AG04450 (cell line): Measurements from ENCODE around the gene RAB3IP. TPM values are rescaled to one million over a fixed set of nuclear protein-coding genes. Genes with fewer than 3 reads are reported as not detected.
A peak's percentile ranks its signal among the peaks of the same experiment; 100 is the strongest.

ENCODE experiments used
- CTCF ChIA-PET: fragments of 300-600, 350-600 bp; formaldehyde crosslinking; extraction: SDS; loops from one replicate; lab custom pipeline; 2022; ENCODE audit warnings: antibody characterized with exemption, inconsistent platforms; lab: Charles Lee
- POLR2A ChIA-PET: fragments of 350-600 bp; formaldehyde crosslinking; extraction: SDS; loops from one replicate; lab custom pipeline; 2021; ENCODE audit warnings: antibody characterized with exemption, inconsistent platforms; lab: Yijun Ruan, JAX
- DNase-seq: peaks from one replicate; pipeline ENCODE4 v3.0.0-alpha.2; 2011; ENCODE audit warnings: low read depth, low spot score
- H3K27ac ChIP-seq: one replicate; pipeline ENCODE4 v1.5.1; 2012; ENCODE audit warnings: low read depth, low read length, control low read depth
- H3K27me3 ChIP-seq: one replicate; pipeline ENCODE4 v1.6.0; 2012; ENCODE audit warnings: low read length; ENCODE audit not compliant: control insufficient read depth, insufficient read depth
- H3K4me3 ChIP-seq: 2 replicates; pipeline ENCODE4 v1.5.1; 2011; ENCODE audit warnings: mild to moderate bottlenecking, low read depth, low read length, control low read depth
- H3K9me3 ChIP-seq: 2 replicates; pipeline ENCODE4 v1.5.1; 2012; ENCODE audit warnings: low read length; ENCODE audit not compliant: control insufficient read depth, insufficient read depth
- CTCF ChIP-seq: IDR thresholded peaks from 2 replicates; pipeline ENCODE4 v1.5.1; 2011; ENCODE audit warnings: low read depth, low read length, control low read depth, inconsistent platforms
- polyA plus RNA-seq: library from polyadenylated mRNA; depleted of rRNA; stranded (reverse); fragments of >200 nt; gene quantifications from 2 replicates; pipeline ENCODE4 v1.2.3, GENCODE V29; 2011

RAB3IP gene
- polyA plus RNA-seq, 1 experiment, result 3.1 TPM

DNA sequence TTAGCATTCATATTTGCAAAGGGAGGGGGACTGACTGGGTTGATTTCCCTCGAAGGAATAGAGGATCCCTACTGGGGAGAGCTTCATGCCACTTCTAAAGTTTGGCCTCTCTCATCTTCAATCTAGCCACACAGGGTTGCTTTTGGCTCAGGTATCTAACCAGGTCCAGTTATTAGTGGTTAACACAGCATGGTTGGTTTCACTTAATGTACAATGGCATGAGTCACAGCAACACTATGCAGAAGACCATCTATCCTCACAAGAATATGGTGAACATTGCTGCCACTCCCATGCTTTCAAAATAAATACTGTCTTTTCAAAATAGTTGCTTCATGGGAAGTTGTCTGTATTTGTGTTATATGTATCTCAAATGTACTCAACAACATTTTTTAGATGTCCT lies 6.6 kb upstream of the RAB3IP start:
- ChIA-PET POLR2A (no interaction called here), CTCF (interaction anchor here (0.6 kb wide), 1 partner anchor 375 kb away, joined by 4 read pairs; no protein-coding TSS in a partner anchor)
- Histone ChIP-seq H3K9me3 (no peaks in the 10 kb centered on the region), H3K27me3 (peaks cover 3% of the 10 kb centered on the region), H3K4me3 (no peak overlapping the region), H3K27ac (no peak overlapping the region)
- no peak for TF ChIP-seq CTCF
- DNase-seq, result no peak

DNA sequence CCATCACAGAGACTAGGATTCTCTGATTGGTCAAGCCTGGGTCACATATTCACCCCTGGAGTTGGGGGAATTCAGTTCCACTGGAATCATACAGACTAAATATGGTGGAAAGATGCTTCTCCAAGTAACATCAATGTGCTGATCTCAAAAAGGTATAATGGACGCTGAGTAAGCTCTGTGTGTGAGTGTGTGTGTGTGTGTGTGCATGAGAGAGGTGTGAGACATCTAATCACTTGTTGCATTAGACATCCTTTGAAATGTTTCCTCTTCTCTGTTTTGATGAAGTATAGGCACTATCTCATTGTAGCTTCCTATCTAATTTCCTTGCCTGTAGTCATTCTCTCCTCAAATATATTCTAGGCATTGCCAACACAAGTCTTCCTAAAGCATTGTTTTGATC lies 5.0 kb upstream of the RAB3IP start:
- Histone ChIP-seq H3K27ac (no peak overlapping the region), H3K9me3 (no peaks in the 10 kb centered on the region; the same call in 1 of the 2 replicates), H3K27me3 (peaks cover 3% of the 10 kb centered on the region), H3K4me3 (no peak overlapping the region)
- ChIA-PET POLR2A (no interaction called here), CTCF (no interaction called here)
- DNase-seq, result no peak
- no peak for TF ChIP-seq CTCF

DNA sequence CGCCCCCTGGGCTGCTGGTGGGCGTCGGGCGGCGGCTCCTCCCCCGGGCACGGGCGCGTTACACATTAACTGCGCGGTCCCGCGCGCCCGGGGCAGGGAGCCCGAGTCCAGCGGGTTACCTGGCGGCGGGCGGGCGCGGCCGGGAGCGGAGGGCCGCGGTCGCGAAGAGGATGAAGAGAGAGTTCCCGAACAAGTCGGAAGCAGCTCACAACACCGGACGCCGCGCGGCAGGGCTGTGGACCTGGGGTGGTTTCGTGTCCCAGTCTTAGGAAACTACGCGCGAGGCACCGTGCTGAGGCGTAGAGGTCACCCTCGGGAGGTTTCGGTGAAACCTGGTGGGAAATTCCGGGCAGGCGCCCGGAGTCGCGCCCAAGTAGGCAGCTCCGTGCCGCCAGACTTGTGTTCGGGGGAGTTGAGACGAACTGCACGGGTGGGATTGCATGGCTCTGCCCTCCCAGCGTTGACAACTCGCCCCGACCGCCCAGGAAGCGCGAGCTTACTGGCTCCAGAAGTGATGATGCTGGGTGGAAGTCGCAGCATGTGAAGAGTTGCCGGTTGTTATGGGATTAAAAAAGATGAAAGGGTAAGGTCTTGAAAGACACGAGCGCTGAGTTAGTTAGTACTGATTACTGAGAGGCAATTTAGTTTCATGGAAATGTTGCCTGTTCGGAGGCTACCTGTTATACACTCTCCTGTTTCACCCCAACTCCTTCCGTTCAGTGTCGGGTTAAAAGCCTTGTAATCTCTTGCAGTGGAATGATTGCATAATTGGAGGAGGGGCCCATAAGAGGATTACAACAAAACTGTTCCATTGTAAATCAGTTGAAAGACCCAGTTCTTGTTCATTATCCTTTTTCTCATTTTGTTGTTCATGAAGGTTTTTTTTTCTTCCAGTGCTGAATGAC lies 879 bp downstream of the RAB3IP start:
- no peak overlapping the region for H3K27ac ChIP-seq
- peaks cover 29% of the 10 kb centered on the region for H3K27me3 ChIP-seq
- no peak for TF ChIP-seq CTCF
- H3K4me3 ChIP-seq, result peak overlapping the region; percentile 66
- H3K9me3 ChIP-seq, result no peaks in the 10 kb centered on the region; the same call in 1 of the 2 replicates
- CTCF ChIA-PET, result interaction anchor here (0.6 to 3.4 kb wide), 3 partner anchors 9 to 100 kb away, joined by 3 to 14 read pairs (median 4); no protein-coding TSS in a partner anchor
- no peak for DNase-seq
- POLR2A ChIA-PET, result no interaction called here

- DNase-seq, result no peak
- ChIA-PET POLR2A (no interaction called here), CTCF (interaction anchor here (1.8 kb wide), 1 partner anchor 105 kb away, joined by 5 read pairs; no protein-coding TSS in a partner anchor)
- Histone ChIP-seq H3K27me3 (peaks cover 29% of the 10 kb centered on the region), H3K27ac (no peak overlapping the region), H3K4me3 (no peak overlapping the region), H3K9me3 (no peaks in the 10 kb centered on the region; the same call in 1 of the 2 replicates)
- TF ChIP-seq CTCF, result no peak
These were observed 5.4 kb downstream of the RAB3IP start for GRCh38 chr12:69744109-69744508.

- no peak for DNase-seq
- no peak overlapping the region for H3K27ac ChIP-seq
- ChIA-PET CTCF (interaction anchor here (0.7 to 1.2 kb wide), 2 partner anchors 14 to 1584 kb away, joined by 3 read pairs; no protein-coding TSS in a partner anchor), POLR2A (no interaction called here)
- TF ChIP-seq CTCF, result no peak
- no peaks in the 10 kb centered on the region for H3K27me3 ChIP-seq
- H3K4me3 ChIP-seq, result no peak overlapping the region
- H3K9me3 ChIP-seq, result no peaks in the 10 kb centered on the region
These were observed 12.8 kb downstream of the RAB3IP start for GRCh38 chr12:69751476-69751875.
